HG02610 (cell line): ENCODE results near the gene SLBP.

Source experiments
- ATAC-seq: cut with Tn5 transposase; IDR thresholded peaks from one replicate; pipeline ENCODE4 v1.9.1; 2021; ENCODE audit warnings: mild to moderate bottlenecking, moderate library complexity; ENCODE audit not compliant: unreplicated experiment

Gene SLBP

DNA sequence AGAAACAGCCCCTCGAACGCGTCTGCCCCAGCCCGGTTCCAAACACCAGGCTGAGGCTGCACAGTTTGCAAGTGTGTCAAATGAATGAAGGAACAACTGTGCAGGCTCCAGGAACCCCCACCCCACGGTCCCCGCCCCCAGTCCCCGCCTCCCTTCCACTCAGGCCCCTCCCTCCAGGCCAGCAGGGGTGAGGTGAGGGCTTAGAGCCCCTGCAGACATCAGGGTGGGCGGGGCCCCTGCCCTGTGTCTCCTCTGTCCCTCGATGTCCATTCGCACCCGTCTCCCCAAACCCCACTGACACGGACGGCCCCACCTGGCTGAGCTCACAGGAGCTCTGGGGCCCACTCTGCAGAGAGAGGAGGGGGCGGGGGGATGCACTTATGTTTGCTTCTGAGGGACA lies 37.7 kb upstream of the SLBP start:
- no peak for ATAC-seq

DNA sequence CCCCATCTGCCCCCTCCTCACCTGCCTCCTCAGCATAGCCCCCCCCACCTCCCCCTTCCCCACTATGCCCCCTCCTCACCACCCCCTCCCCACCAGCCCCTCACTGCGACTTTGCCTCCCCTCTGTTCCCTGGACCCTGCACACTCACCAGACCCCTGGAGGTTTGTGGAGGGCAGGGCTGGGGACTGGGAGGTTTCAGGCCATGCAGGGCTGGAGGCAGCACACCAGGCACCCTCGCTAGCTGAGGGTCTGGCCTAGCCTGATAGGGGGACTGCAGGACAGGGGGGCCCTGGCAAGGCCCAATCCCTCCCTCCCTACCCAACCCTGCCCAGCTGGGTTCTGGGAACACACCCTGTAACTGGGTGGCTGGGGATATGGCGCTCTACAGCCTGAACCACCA lies 37.3 kb upstream of the SLBP start:
- ATAC-seq = no peak

DNA sequence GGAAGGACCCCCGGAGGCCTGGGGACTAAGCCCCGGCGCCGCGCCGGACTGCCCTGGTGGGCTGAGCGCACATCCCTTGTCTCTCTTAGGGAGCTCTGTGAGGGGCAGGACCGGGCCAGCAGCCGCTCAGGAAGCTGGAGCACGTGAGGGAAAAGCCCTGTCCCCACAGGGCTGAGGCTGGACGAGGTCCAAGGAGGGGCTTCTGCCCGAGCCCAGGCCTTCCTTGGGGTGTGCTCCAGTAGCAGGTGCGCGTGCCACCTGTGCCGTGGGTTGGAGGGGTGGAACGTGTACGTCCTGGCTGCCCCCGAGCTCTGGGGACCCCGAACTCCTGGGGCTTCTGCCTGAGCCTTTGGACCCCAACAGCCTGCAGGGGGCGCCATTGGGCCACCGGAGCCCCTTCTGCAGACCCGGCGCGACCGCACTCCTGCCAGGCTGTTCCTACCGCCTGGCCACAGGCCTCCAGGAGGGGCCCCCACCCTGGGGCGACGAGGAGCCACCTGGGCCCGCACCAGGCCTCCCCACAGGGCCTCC lies 36.4 kb upstream of the SLBP start:
- no peak for ATAC-seq

GRCh38 chr4:1747603-1747967 lies 35.5 kb upstream of the SLBP start:
- no peak for ATAC-seq

DNA sequence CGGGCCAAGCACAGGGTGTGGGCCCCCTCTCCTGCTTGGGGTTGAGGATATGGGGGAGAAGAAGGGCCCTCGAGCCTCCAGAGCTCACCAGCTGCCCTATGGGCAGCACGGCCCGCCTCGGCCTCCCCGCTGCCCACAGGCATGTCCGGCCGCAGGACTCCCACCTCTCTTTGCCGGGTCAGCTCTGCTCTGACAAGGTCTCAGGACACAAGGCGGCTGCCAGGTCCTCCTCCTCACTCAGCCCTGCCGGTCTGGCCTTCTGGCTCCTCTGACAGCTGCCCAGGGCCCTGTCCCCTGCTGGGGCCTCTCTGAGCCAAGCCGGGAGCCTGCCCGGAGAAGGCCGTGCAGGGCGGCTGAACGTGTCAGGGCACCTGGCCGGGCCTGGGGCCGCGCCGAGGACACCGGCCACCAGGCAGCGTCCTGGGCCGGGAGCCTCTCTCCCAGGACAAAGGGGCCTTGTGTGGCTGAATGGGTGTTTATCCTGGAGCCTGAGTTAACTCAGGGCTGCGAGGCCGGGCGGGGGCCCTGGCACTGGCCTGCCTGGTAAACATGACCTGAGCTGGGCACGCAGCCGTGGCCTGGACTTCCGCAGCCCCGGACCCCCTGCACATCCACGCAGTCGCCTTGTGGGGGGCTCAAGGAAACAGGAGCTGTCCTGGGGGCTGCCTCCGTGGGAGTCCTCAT lies 34.9 kb upstream of the SLBP start:
- no peak for ATAC-seq

- ATAC-seq = no peak
Measured at GRCh38 chr4:1746265-1746691, 34.2 kb upstream of the SLBP start.

GRCh38 chr4:1745697-1746096 lies 33.6 kb upstream of the SLBP start:
- no peak for ATAC-seq

DNA sequence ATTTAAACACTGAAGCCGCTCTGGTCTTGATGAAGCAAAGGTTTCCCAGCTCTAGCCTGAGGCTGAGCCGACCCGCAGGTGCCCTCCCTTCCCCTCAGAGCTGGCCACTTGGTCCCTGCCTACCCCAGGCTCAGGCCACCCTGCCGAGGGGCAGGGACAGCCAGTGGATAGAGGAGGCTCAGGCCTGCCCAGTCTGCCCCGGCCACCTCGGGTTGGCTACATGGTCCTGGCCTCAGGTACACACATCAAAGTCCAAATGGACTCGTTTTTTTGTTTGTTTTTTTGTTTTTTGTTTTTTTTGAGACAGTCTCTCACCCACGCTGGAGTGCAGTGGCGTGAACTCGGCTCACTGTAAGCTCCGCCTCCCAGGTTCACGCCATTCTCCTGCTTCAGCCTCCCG lies 33.0 kb upstream of the SLBP start:
- ATAC-seq = no peak

DNA sequence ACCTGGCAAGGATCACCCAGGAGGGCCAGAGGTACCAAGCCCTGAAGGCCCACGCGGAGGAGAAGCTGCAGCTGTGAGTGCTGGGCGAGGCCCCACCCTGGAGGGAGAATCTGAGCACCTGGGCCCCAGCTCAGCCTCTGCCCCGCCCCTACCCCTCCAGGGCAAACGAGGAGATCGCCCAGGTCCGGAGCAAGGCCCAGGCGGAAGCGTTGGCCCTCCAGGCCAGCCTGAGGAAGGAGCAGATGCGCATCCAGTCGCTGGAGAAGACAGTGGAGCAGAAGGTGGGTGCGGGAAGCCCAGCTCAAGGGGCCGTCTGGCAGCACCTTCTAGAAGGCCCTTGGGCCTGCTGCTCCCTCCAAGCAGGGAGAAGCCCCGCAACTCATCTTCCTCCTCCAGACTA lies 32.4 kb upstream of the SLBP start:
- ATAC-seq = no peak

DNA sequence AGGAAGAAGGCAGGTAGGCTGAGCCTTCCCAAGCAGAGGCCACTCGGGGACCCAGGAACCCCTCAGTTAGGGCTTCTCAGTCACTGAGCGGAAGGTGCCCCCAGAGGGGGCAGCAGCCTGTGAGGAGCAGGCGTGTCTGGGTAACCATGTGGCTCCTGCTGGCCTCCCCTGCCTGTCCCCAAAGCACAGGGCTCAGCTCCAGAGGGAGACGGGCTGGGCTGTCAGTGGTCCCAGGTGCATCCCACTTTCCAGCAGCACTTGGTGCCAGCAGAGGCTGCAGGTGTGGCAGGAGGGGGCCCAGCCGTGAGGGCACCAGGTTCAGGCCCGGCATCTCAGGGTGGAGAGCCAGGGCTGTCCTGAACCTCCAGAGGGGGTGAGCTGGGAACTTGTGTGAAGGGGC lies 31.9 kb upstream of the SLBP start:
- no peak for ATAC-seq

DNA sequence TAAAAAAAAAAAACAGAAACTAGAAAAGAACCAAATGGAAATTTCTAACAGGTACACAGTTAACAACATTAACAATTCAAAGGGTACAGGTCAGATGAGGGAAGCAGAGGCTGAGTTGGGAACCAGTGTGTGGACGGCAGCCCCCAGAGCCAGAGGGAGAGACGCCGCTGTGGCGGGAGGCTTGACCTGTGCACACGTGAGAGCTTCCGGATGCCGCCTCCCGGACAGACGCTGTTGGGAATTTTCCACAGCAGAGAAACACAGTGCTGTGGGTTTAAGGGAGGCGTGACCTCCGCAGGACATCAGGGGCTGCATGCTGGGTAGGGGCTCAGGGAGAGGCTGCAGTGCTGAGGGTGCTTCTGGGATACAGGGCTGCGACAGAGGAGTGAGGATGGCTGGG lies 31.4 kb upstream of the SLBP start:
- ATAC-seq = no peak

DNA sequence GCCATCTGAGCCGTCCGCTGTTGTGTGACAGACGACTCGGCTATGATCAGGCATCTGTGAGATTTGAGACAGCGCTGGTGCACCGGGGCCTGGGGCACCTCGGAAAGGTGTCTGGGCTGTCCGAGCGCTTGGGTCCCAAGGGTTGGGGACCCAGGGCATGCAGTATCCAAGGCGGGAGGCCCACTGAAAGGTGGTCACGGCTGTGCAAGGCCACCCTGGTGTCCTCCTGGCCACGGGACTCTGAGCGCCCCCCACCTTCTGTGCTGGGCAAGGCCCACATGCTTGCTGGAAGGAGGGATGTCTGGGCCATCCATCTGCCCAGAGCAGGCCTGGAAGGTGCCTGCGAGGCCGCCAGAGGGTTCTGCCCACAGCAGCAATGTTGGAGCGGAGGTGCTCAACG lies 29.1 kb upstream of the SLBP start:
- no peak for ATAC-seq

DNA sequence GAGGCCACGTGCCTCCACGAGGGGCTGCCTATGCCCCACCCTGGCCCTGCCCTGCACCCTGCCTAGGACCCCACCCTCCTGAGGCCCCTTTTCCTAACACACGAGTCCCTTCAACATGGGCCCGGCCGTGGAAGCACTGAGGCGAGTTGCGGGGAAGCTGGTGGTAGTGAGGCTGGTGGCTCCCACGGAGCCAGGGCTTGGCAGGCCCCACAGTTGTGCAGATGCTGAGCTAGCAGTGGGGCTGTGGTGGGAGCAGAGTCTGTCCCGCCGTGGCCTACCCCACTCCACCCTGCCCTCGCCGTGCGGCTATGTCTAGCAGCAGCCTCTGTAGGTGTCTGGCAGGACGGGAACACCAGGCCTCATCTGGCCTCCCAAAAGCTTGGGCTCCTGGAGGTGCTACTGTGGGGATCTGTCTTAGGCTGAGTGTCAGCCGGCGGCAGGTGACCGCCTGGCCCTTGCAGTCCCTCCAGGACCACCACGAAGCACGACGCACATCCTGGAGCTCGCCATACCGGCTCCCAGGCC lies 28.0 kb upstream of the SLBP start:
- ATAC-seq = no peak

- ATAC-seq = no peak
Measured at GRCh38 chr4:1739358-1739757, 27.2 kb upstream of the SLBP start.

GRCh38 chr4:1738410-1738809 lies 26.3 kb upstream of the SLBP start:
- ATAC-seq = no peak

DNA sequence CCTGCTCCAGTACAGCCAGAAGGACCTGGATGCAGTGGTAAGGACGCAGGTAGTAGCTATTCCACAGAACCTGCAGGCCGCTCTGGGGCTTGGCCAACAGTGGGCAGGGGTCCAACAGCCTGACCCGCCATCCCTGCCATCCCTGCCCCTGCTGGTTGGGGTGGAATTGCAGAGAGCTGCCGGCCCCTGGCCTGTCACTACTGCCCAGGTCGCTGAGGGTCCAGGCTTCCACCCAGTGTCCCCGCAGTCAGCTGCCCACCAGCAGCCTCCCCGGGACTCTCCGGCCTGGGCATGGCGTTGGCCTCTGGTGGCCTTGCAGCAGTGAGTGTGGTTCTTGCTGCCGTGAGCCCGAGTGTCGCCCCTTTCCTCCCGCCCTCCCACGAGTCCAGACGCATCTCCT lies 25.5 kb upstream of the SLBP start:
- no peak for ATAC-seq

DNA sequence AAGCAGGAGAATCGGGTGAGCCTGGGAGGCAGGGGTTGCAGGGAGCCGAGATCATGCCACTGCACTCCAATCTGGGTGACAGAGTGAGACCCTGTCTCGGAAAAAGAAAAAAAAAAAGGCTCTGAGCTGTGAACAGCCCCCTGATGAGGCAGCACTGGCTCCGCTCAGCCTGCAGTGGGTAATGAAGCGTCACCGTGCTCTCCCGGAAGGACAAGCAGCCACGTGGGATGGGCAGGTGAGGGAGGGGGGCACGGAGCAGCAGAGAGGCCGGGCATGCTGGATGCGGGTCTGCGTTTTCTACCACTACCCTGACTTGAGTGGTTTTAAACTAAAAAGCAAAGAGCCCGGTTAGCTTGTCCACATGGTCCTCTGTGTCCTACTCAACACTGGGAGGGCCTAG lies 24.7 kb upstream of the SLBP start:
- no peak for ATAC-seq

DNA sequence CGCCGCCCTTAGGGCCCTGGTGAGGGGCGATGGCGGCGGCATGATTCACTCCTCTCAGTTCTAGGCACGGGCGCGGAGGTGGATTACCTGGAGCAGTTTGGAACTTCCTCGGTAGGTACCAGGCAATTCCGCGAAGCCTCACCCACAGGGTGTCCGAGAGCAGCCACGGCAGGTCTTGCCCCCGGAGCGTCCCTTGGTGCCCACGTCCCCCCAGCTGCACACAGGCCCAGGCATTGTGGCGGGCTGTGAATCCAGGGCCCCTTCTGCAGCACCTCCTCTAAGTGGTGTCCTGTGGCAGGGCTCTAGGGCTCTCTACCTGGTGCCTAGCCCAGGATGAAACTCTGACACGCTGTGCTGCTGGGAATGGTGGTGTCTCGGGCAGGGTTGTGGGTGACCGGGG lies 23.1 kb upstream of the SLBP start:
- no peak for ATAC-seq

- ATAC-seq = no peak
Measured at GRCh38 chr4:1732911-1733310, 20.8 kb upstream of the SLBP start.

DNA sequence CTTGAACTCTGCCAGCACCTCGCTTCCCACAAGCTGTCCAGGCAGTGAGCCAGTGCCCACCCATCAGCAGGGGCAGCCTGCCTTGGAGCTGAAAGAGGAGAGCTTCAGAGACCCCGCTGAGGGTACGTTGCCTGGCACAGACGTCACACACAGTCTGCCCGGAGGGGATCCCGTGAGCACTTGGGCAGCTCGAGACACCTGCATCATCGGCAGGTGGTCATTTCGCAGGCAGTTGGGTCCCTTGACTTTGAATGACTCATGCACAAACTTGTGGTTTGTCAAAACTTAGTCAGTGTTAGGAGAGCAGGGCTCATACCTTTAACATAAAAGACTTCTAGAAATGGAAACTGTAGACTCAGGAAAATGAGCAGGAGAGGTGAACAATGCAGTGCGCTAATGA lies 19.1 kb upstream of the SLBP start:
- ATAC-seq = no peak

- ATAC-seq = no peak
Measured at GRCh38 chr4:1730532-1731135, 18.5 kb upstream of the SLBP start.

DNA sequence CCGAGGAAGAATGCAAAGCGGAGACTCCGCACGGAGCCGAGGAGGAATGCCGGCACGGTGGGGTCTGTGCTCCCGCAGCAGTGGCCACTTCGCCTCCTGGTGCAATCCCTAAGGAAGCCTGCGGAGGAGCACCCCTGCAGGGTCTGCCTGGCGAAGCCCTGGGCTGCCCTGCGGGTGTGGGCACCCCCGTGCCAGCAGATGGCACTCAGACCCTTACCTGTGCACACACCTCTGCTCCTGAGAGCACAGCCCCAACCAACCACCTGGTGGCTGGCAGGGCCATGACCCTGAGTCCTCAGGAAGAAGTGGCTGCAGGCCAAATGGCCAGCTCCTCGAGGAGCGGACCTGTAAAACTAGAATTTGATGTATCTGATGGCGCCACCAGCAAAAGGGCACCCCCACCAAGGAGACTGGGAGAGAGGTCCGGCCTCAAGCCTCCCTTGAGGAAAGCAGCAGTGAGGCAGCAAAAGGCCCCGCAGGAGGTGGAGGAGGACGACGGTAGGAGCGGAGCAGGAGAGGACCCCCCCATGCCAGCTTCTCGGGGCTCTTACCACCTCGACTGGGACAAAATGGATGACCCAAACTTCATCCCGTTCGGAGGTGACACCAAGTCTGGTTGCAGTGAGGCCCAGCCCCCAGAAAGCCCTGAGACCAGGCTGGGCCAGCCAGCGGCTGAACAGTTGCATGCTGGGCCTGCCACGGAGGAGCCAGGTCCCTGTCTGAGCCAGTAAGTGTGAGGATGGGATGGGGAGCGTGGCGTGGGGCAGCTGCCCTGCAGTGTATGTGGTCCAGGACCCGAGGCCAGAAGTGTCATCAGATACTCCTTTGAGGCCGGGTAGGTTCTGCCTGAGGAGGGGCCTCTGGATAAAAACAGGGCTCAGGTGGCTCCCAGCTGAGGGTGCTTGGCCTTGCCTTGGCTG lies 16.2 kb upstream of the SLBP start:
- ATAC-seq = no peak
